Measurements from ENCODE around the gene C19orf44. TPM values are rescaled to one million over a fixed set of nuclear protein-coding genes. Genes with fewer than 3 reads are reported as not detected.

The C19orf44 gene
- total RNA-seq, 1 donor from 2014 or later = 13.2 TPM

DNA sequence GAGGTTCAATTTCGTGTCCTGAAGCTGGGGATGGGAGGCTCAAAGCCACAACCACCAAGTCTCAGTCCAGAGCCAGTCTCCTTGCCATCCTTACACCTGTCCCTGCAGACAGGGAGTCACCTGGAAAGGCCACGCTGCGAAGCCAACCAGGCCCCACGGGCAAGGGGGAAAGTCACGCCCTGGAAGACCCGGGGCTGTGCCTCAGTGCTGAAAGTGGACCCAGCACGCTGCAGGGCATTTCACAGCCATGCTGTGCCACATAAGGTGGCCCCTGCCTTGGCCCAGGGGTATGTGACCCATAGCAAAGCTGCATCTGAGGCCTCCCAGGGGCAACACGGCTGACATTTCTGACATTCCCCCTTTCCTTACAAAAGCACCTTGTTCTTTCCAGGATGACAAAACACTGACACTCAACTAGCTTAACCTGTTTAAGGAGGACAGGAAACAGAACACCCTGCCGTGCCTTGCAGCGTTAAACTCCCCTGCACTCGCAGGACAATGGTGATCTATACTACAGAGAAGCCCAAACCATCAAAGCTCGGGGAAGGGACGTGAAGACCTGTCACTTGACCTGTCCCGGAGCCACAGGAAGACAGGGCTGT, 31.2 kb downstream of the C19orf44 start:
- Mint-ChIP-seq H3K27me3 (ENCODE audit: insufficient read depth, low read depth) (peaks cover 2% of the 10 kb centered on the region), H3K36me3 (peaks cover 16% of the 10 kb centered on the region), H3K4me3 (no peak overlapping the region), H3K4me1 (no peaks in the 10 kb centered on the region), H3K27ac (no peak overlapping the region), H3K9me3 (no peaks in the 10 kb centered on the region)
- Histone ChIP-seq H3K27me3 (no peaks in the 10 kb centered on the region), H3K27ac (no peak overlapping the region), H4K20me1 (ENCODE audit: low read depth) (peaks cover 3% of the 10 kb centered on the region), H3K9ac (no peak overlapping the region), H3K9me3 (ENCODE audit: low read depth) (no peaks in the 10 kb centered on the region), H3K4me1 (no peaks in the 10 kb centered on the region), H3K4me2 (no peak overlapping the region), H3K4me3 (no peak overlapping the region), H2AFZ (replicated peaks) (no peak overlapping the region), H3F3A (ENCODE audit: low read depth) (no peaks in the 10 kb centered on the region), H3K79me2 (ENCODE audit: low read depth) (no peaks in the 10 kb centered on the region), H3K36me3 (no peaks in the 10 kb centered on the region)
- no peak for TF ChIP-seq CTCF (IDR thresholded peaks at IDR 0.05)
- TF ChIP-seq EZH2 (IDR thresholded peaks at IDR 0.05) = no peak
- TF ChIP-seq EZH2phosphoT487 (IDR thresholded peaks at IDR 0.05) = no peak
- DNase-seq (ENCODE audit: low spot score) = no peak

GRCh38 chr19:16527971-16528521, 31.9 kb downstream of the C19orf44 start:
- no peak overlapping the region for H3K27ac Mint-ChIP-seq
- H3K27ac ChIP-seq = no peak overlapping the region
- H3K27me3 ChIP-seq = no peaks in the 10 kb centered on the region
- peaks cover 14% of the 10 kb centered on the region for H3K36me3 Mint-ChIP-seq
- no peak overlapping the region for H2AFZ ChIP-seq (replicated peaks)
- no peak overlapping the region for H3K4me3 ChIP-seq
- no peaks in the 10 kb centered on the region for H3K79me2 ChIP-seq (ENCODE audit: low read depth)
- no peaks in the 10 kb centered on the region for H3K9me3 ChIP-seq (ENCODE audit: low read depth)
- no peaks in the 10 kb centered on the region for H3K36me3 ChIP-seq
- H3K4me2 ChIP-seq = no peak overlapping the region
- H3K9ac ChIP-seq = no peak overlapping the region
- no peaks in the 10 kb centered on the region for H3K4me1 ChIP-seq
- peaks cover 2% of the 10 kb centered on the region for H3K27me3 Mint-ChIP-seq (ENCODE audit: insufficient read depth, low read depth)
- DNase-seq (ENCODE audit: low spot score) = peak; percentile 36
- H3K4me1 Mint-ChIP-seq = no peaks in the 10 kb centered on the region
- peaks cover 3% of the 10 kb centered on the region for H4K20me1 ChIP-seq (ENCODE audit: low read depth)
- no peaks in the 10 kb centered on the region for H3F3A ChIP-seq (ENCODE audit: low read depth)
- no peak overlapping the region for H3K4me3 Mint-ChIP-seq
- H3K9me3 Mint-ChIP-seq = no peaks in the 10 kb centered on the region
- peak; percentile 52 for TF ChIP-seq CTCF (IDR thresholded peaks at IDR 0.05)
- TF ChIP-seq EZH2 (IDR thresholded peaks at IDR 0.05) = no peak
- no peak for TF ChIP-seq EZH2phosphoT487 (IDR thresholded peaks at IDR 0.05)

- Histone ChIP-seq H4K20me1 (ENCODE audit: low read depth) (peaks cover 9% of the 10 kb centered on the region), H3K36me3 (no peaks in the 10 kb centered on the region), H3K4me1 (no peaks in the 10 kb centered on the region), H3K27me3 (no peaks in the 10 kb centered on the region), H3K4me3 (no peak overlapping the region), H3K9ac (no peak overlapping the region), H3K9me3 (ENCODE audit: low read depth) (no peaks in the 10 kb centered on the region), H2AFZ (replicated peaks) (no peak overlapping the region), H3F3A (ENCODE audit: low read depth) (no peaks in the 10 kb centered on the region), H3K27ac (no peak overlapping the region), H3K4me2 (no peak overlapping the region), H3K79me2 (ENCODE audit: low read depth) (no peaks in the 10 kb centered on the region)
- DNase-seq (ENCODE audit: low spot score) = no peak
- Mint-ChIP-seq H3K9me3 (no peaks in the 10 kb centered on the region), H3K36me3 (peaks cover 17% of the 10 kb centered on the region), H3K4me3 (no peak overlapping the region), H3K4me1 (no peaks in the 10 kb centered on the region), H3K27ac (no peak overlapping the region), H3K27me3 (ENCODE audit: insufficient read depth, low read depth) (peaks cover 2% of the 10 kb centered on the region)
- TF ChIP-seq CTCF (IDR thresholded peaks at IDR 0.05) (no peak), EZH2 (IDR thresholded peaks at IDR 0.05) (no peak)
Observed at GRCh38 chr19:16529466-16530144, 33.4 kb downstream of the C19orf44 start.
